Body of pancreas (tissue), 4 donors: ENCODE measurements around the gene PLPPR3. TPM values are rescaled to one million over a fixed set of nuclear protein-coding genes. Genes with fewer than 3 reads are reported as not detected.
"Not testable (repeated sequence)": the region's sequence is repeated elsewhere in the genome, so short reads cannot be mapped to it uniquely, and the experiment has no call there.

Experiments used
- ATAC-seq: fragments of 150-250 bp; one replicate; pipeline ENCODE4 v1.9.1; 2016
- DNase-seq, 4 donors: peaks; one replicate each; pipeline ENCODE4 v3.0.0-alpha.2; 2019
- H3K27ac ChIP-seq, 4 donors: fragments of 200-600 bp; sonication (generic); 1 replicate in 3 of 4; 2 replicates in 1 of 4; pipeline versions ENCODE4 v1.5.1 to v1.6.1; 2016 to 2019; ENCODE audit warnings: mild to moderate bottlenecking in 1 of 4, mixed read lengths in 1 of 4, moderate library complexity in 1 of 4
- H3K27me3 ChIP-seq, 2 donors: fragments of 200-600 bp; sonication (generic); one replicate each; pipeline ENCODE4 v1.6.0; 2016; ENCODE audit warnings: mild to moderate bottlenecking in 1 of 2
- H3K36me3 ChIP-seq, 2 donors: fragments of 200-600 bp; sonication (generic); replicated peaks in 1 of 2; 2 replicates each; pipeline ENCODE4 v1.5.1; 2016; ENCODE audit warnings: low read depth in 2 of 2; ENCODE audit not compliant: insufficient read depth in 1 of 2
- H3K4me1 ChIP-seq: fragments of 200-600 bp; sonication (generic); one replicate; pipeline ENCODE4 v1.6.0; 2016
- H3K4me3 ChIP-seq, 2 donors: fragments of 200-600 bp; sonication (generic); 1 replicate in 1 of 2; 2 replicates in 1 of 2; pipeline ENCODE4 v1.5.1; 2016 to 2019
- H3K9me3 ChIP-seq, 3 donors: fragments of 200-600 bp; sonication (generic); 1 replicate in 2 of 3; 2 replicates in 1 of 3; pipeline ENCODE4 v1.5.1; 2016
- POLR2A ChIP-seq, 3 donors: fragments of 450-650 bp; IDR thresholded peaks; one replicate each; pipeline ENCODE4 v1.6.1; 2016; ENCODE audit warnings: antibody characterized with exemption in 3 of 3, mild to moderate bottlenecking in 2 of 3
- WGBS, 2 donors: methylation state at CpG; one replicate each; pipeline ENCODE4 v1.1.5; 2017; 5-methylcytosine and 5-hydroxymethylcytosine counted together
- intact Hi-C: fragments of 100-400 bp; cut with DNase I; formaldehyde crosslinking; loops from one replicate; pipeline ENCODE4 v1.15.1; 2023
- total RNA-seq, 2 donors: library from RNA; depleted of rRNA; stranded (reverse); fragments of >200 nt; gene quantifications; one replicate each; pipeline ENCODE4 v1.1.0, GENCODE V29; 2016
- TF ChIP-seq, protein P1 (sequence below), 7 experiments: fragments of 450-650 bp in 4 of 7; fragments of 200-600 bp in 3 of 7; sonication (generic) in 3 of 7; IDR thresholded peaks; one replicate each; pipeline ENCODE4 v1.5.1; 2016 to 2019; ENCODE audit warnings: antibody characterized with exemption in 7 of 7

Gene PLPPR3
- total RNA-seq, 2 donors from 2014 or later, result not detected

DNA sequence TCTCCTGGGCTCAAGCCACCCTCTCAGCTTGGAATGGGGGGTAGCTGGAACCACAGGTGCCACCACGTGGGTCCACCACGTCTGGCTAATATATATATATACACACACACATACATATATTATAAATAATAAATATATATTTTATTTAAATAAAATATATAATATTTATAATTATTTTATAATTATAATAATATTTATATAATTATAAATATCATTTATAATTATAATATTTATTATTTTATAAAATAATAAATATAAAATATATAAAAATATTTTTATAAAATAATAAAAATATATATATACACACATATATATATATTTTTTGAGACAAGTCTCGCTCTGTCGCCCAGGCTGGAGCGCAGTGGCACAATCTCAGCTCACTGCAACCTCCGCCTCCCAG, 32.8 kb upstream of the PLPPR3 start:
- Histone ChIP-seq H3K9me3 (no peaks in the 10 kb centered on the region), H3K4me3 (no peak overlapping the region), H3K4me1 (peaks cover 12% of the 10 kb centered on the region), H3K27ac (no peak overlapping the region), H3K36me3 (no peaks in the 10 kb centered on the region), H3K27me3 (no peaks in the 10 kb centered on the region)
- DNase-seq, result no peak
- no peak for ATAC-seq
- 63 to 66% methylated on average over 6 of the region's 6 CpGs for WGBS, 2 donors
- TF ChIP-seq POLR2A (IDR thresholded peaks at IDR 0.05), result no peak
- TF ChIP-seq, protein P1, sequence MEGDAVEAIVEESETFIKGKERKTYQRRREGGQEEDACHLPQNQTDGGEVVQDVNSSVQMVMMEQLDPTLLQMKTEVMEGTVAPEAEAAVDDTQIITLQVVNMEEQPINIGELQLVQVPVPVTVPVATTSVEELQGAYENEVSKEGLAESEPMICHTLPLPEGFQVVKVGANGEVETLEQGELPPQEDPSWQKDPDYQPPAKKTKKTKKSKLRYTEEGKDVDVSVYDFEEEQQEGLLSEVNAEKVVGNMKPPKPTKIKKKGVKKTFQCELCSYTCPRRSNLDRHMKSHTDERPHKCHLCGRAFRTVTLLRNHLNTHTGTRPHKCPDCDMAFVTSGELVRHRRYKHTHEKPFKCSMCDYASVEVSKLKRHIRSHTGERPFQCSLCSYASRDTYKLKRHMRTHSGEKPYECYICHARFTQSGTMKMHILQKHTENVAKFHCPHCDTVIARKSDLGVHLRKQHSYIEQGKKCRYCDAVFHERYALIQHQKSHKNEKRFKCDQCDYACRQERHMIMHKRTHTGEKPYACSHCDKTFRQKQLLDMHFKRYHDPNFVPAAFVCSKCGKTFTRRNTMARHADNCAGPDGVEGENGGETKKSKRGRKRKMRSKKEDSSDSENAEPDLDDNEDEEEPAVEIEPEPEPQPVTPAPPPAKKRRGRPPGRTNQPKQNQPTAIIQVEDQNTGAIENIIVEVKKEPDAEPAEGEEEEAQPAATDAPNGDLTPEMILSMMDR (IDR thresholded peaks at IDR 0.05), result no peak
- intact Hi-C loops, result no loop called here

DNA sequence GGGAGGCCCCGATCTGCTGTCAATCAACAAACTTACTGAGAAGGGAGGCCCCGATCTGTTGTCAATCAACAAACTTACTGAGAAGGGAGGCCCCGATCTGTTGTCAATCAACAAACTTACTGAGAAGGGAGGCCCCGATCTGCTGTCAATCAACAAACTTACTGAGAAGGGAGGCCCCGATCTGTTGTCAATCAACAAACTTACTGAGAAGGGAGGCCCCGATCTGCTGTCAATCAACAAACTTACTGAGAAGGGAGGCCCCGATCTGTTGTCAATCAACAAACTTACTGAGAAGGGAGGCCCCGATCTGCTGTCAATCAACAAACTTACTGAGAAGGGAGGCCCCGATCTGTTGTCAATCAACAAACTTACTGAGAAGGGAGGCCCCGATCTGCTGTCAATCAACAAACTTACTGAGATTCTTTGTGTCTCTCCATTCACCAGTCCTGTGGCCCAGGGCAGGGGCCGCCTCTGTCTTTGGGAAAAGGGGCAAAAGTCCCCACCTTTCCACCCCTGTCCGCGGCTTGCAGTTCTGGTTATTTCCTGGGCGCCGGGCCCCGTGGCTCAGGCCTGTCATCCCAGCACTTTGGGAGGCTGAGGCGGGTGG, 32.0 kb upstream of the PLPPR3 start:
- intact Hi-C loops, result not testable (repeated sequence)

DNA sequence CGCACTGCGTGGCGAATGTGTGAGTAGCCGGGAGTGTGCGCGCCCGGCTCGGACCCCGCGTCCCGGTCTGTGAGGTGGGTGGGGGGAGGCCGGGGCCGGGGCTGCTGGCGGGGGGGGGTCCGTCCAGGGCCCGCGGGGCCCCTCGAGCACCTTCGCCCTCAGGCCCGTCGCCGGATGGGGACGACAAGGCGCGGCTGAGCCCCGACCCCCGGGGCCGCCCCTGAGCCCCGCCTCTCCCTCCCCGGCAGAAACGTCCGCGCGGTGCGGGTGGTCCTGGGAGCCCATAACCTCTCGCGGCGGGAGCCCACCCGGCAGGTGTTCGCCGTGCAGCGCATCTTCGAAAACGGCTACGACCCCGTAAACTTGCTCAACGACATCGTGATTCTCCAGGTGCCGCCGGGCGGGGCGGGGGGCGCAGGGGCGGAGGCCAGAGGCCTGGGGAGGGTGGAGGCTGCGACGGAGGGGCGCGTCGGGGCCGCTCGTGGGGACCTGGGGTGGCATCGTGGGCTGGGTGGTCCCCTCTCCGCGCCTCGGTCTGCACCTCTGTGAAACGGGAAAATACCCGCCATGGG, 31.3 kb upstream of the PLPPR3 start:
- ATAC-seq, result no peak
- 24 to 60% methylated on average over 10 to 53 of the region's 67 CpGs for WGBS, 2 donors
- intact Hi-C loops, result no loop called here
- no peaks in the 10 kb centered on the region for H3K9me3 ChIP-seq
- H3K4me1 ChIP-seq, result peaks cover 12% of the 10 kb centered on the region
- peaks cover 0 to 5% of the 10 kb centered on the region in 2 donors for H3K27me3 ChIP-seq
- DNase-seq, result no peak
- no peaks in the 10 kb centered on the region for H3K36me3 ChIP-seq
- no peak for TF ChIP-seq POLR2A (IDR thresholded peaks at IDR 0.05)
- TF ChIP-seq, protein P1 (IDR thresholded peaks at IDR 0.05), result no peak
- H3K27ac ChIP-seq, result no peak overlapping the region
- H3K4me3 ChIP-seq, result no peak overlapping the region

More for the DNA sequence above, 32.0 kb upstream of the PLPPR3 start:
- not testable (repeated sequence) for H3K27me3 ChIP-seq, H3K36me3 ChIP-seq, ATAC-seq, DNase-seq, H3K4me3 ChIP-seq, H3K9me3 ChIP-seq, H3K27ac ChIP-seq
- peaks cover 12% of the 10 kb centered on the region for H3K4me1 ChIP-seq
- WGBS, 2 donors, result 80 to 81% methylated on average over 7 to 10 of the region's 17 CpGs

DNA sequence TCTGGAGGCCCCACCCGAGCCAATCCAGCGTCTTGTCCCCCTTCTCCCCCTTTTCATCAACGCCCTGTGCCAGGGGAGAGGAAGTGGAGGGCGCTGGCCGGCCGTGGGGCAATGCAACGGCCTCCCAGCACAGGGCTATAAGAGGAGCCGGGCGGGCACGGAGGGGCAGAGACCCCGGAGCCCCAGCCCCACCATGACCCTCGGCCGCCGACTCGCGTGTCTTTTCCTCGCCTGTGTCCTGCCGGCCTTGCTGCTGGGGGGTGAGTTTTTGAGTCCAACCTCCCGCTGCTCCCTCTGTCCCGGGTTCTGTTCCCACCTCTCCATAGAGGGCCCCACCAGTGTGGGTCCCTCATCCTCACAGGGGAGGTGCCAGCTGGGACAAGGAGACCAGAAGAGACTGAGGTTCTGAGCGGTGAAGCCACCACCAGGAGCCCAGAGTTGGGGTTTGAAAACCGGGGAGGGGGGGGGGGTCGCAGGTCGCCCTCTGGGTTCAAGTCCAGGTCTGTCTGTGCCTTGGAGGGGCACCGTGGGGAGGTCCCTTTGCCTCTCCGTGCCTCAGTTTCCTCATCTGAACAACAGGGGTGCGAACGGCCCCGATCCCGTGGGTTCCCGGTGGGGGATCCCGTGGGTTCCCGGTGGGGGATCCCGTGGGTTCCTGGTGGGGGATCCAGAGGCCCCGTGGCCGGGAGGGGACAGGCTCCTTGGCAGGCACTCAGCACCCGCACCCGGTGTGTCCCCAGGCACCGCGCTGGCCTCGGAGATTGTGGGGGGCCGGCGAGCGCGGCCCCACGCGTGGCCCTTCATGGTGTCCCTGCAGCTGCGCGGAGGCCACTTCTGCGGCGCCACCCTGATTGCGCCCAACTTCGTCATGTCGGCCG, 30.6 kb upstream of the PLPPR3 start, which contains the start of gene ELANE:
Gene ELANE (plus strand): TSS at position 168 of the 878 bp plus-strand sequence. CDS start 26 bp downstream, at position 194.
- no peak for TF ChIP-seq POLR2A (IDR thresholded peaks at IDR 0.05)
- TF ChIP-seq, protein P1 (IDR thresholded peaks at IDR 0.05), result no peak
- Histone ChIP-seq H3K27ac (peak within 1 kb of the TSS in 2 of 4 donors; percentile 75 to 88), H3K4me3 (no peak within 1 kb of the TSS), H3K27me3 (peaks cover 0 to 6% of the 10 kb centered on the region in 2 donors), H3K36me3 (no peaks in the 10 kb centered on the region), H3K9me3 (no peaks in the 10 kb centered on the region), H3K4me1 (peaks cover 12% of the 10 kb centered on the region)
- intact Hi-C loops, result no loop called here
- ATAC-seq (no peak), DNase-seq (no peak)
- WGBS, 2 donors, result 55 to 81% methylated on average over 8 to 49 of the region's 55 CpGs

DNA sequence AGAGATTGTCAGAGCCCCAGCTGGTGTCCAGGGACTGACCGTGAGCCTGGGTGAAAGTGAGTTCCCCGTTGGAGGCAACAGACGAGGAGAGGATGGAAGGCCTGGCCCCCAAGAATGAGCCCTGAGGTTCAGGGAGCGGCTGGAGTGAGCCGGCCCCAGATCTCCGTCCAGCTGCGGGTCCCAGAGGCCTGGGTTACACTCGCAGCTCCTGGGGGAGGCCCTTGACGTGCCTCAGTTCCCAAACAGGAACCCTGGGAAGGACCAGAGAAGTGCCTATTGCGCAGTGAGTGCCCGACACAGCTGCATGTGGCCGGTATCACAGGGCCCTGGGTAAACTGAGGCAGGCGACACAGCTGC, 29.2 kb upstream of the PLPPR3 start:
- H3K27ac ChIP-seq, result peak overlapping the region; percentile 33 to 88 (median 72)
- no peak overlapping the region for H3K4me3 ChIP-seq
- H3K36me3 ChIP-seq, result no peaks in the 10 kb centered on the region
- intact Hi-C loops, result no loop called here
- ATAC-seq (peak; percentile 3), DNase-seq (no peak)
- no peaks in the 10 kb centered on the region for H3K9me3 ChIP-seq
- TF ChIP-seq, protein P1 (IDR thresholded peaks at IDR 0.05), result no peak
- TF ChIP-seq POLR2A (IDR thresholded peaks at IDR 0.05), result peak in 1 of 3 donors; percentile 15
- 34 to 67% methylated on average over 1 to 13 of the region's 13 CpGs for WGBS, 2 donors
- H3K27me3 ChIP-seq, result peaks cover 0 to 6% of the 10 kb centered on the region in 2 donors
- peaks cover 12% of the 10 kb centered on the region for H3K4me1 ChIP-seq
